WTC11 (cell line): ENCODE measurements around the gene ATP6V0E1. TPM values are rescaled to one million over a fixed set of nuclear protein-coding genes. Genes with fewer than 3 reads are reported as not detected.

Experiments
- ATAC-seq: fragments of 200-7000 bp; cut with Tn5 transposase; 2 replicates; pipeline ENCODE4 v1.10.0; 2021; ENCODE audit warnings: mild to moderate bottlenecking, moderate library complexity
- CTCF ChIA-PET: fragments of 300-600 bp; sonication (Branson Sonifier 250); formaldehyde crosslinking; loops from one replicate; lab custom pipeline; 2021; ENCODE audit warnings: antibody characterized with exemption; lab: Charles Lee
- POLR2A ChIA-PET: fragments of 350-600 bp; sonication (Branson Sonifier 250); formaldehyde crosslinking; loops from one replicate; lab custom pipeline; 2021; ENCODE audit warnings: antibody characterized with exemption; lab: Charles Lee
- DNase-seq: peaks from one replicate; pipeline ENCODE4 v3.0.0; 2021; ENCODE audit warnings: low spot score
- H3K27ac Mint-ChIP-seq: 2 replicates; pipeline ENCODE4 v1.8.0; 2021; ENCODE audit warnings: mixed read lengths
- H3K27me3 Mint-ChIP-seq: 2 replicates; pipeline ENCODE4 v1.8.0; 2021; ENCODE audit warnings: low read depth, mild to moderate bottlenecking, moderate library complexity, mixed read lengths
- H3K36me3 Mint-ChIP-seq: 2 replicates; pipeline ENCODE4 v1.8.0; 2021; ENCODE audit warnings: mixed read lengths
- H3K4me1 Mint-ChIP-seq: 2 replicates; pipeline ENCODE4 v1.8.0; 2022; ENCODE audit warnings: mixed read lengths
- H3K4me3 Mint-ChIP-seq: 2 replicates; pipeline ENCODE4 v1.8.0; 2021; ENCODE audit warnings: mild to moderate bottlenecking, moderate library complexity, mixed read lengths
- H3K9me3 Mint-ChIP-seq: 2 replicates; pipeline ENCODE4 v1.8.0; 2021; ENCODE audit warnings: mixed read lengths
- CREM ChIP-seq: sonication (generic); formaldehyde crosslinking; IDR thresholded peaks from 2 replicates; pipeline ENCODE4 v1.8.1; 2022; ENCODE audit warnings: mild to moderate bottlenecking, missing genetic modification reagents, moderate library complexity
- CTCF ChIP-seq: fragments of 200-600 bp; IDR thresholded peaks from 2 replicates; pipeline ENCODE4 v1.8.0; 2022; ENCODE audit warnings: antibody characterized with exemption
- ESRRA ChIP-seq: sonication (generic); formaldehyde crosslinking; IDR thresholded peaks from 2 replicates; pipeline ENCODE4 v1.8.1; 2022; ENCODE audit warnings: mild to moderate bottlenecking, missing genetic modification reagents, borderline replicate concordance
- FOXJ3 ChIP-seq: sonication (generic); formaldehyde crosslinking; IDR thresholded peaks from 2 replicates; pipeline ENCODE4 v1.9.0; 2021; ENCODE audit warnings: missing genetic modification reagents, mild to moderate bottlenecking, borderline replicate concordance
- FOXP4 ChIP-seq: sonication (generic); formaldehyde crosslinking; IDR thresholded peaks from 2 replicates; pipeline ENCODE4 v1.8.0; 2022; ENCODE audit warnings: mild to moderate bottlenecking, missing genetic modification reagents
- GRHL2 ChIP-seq: fragments of 250-450 bp; sonication (Bioruptor Pico); IDR thresholded peaks from 2 replicates; pipeline ENCODE4 v1.8.0; 2022; ENCODE audit warnings: mild to moderate bottlenecking, moderate library complexity; ENCODE audit not compliant: insufficient replicate concordance, severe bottlenecking
- PRDM15 ChIP-seq: sonication (generic); formaldehyde crosslinking; IDR thresholded peaks from 2 replicates; pipeline ENCODE4 v1.8.0; 2022; ENCODE audit warnings: missing genetic modification reagents
- SMAD3 ChIP-seq: sonication (generic); formaldehyde crosslinking; IDR thresholded peaks from 2 replicates; pipeline ENCODE4 v1.8.0; 2022; ENCODE audit warnings: missing genetic modification reagents, mild to moderate bottlenecking, borderline replicate concordance
- SMAD4 ChIP-seq: sonication (generic); formaldehyde crosslinking; IDR thresholded peaks from 2 replicates; pipeline ENCODE4 v1.8.0; 2022; ENCODE audit warnings: mild to moderate bottlenecking, missing genetic modification reagents
- USF1 ChIP-seq: sonication (generic); formaldehyde crosslinking; IDR thresholded peaks from 2 replicates; pipeline ENCODE4 v1.8.0; 2022; ENCODE audit warnings: mild to moderate bottlenecking, missing genetic modification reagents
- ZNF232 ChIP-seq: sonication (generic); formaldehyde crosslinking; IDR thresholded peaks from 2 replicates; pipeline ENCODE4 v1.8.0; 2022; ENCODE audit warnings: mild to moderate bottlenecking, missing genetic modification reagents
- total RNA-seq: library from RNA; stranded (reverse); gene quantifications from 3 replicates; pipeline ENCODE4 v1.2.3, GENCODE V29; 2021
- TF ChIP-seq, protein P1 (sequence below): fragments of 250-450 bp; sonication (Bioruptor Pico); IDR thresholded peaks from 2 replicates; pipeline ENCODE4 v1.9.0; 2021; ENCODE audit warnings: mild to moderate bottlenecking

The ATP6V0E1 gene
- total RNA-seq, 1 experiment from 2014 or later, result 80.9 TPM

DNA sequence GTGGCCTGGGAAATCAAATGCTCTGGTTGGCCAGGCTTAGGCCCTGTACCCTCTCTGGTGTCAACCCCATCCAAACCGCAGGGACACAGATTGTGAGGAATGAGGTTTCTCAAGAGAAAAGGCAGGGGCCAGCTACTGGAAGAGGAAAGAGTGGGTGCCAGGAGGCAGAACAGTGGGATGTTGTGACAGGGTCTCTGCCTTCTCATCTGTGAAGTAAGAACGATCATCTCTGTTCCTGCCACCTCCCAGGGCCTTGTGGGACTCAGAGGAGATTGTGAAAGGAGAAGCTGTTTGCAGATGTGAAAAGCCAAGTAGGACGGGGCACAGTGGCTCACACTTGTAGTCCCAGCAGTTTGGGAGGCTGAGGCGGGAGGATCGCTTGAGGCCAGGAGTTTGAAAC, 47.2 kb upstream of the ATP6V0E1 start (continued):
- TF ChIP-seq FOXP4, result no peak
- TF ChIP-seq SMAD3 (CRISPR knock-in tag), result no peak

DNA sequence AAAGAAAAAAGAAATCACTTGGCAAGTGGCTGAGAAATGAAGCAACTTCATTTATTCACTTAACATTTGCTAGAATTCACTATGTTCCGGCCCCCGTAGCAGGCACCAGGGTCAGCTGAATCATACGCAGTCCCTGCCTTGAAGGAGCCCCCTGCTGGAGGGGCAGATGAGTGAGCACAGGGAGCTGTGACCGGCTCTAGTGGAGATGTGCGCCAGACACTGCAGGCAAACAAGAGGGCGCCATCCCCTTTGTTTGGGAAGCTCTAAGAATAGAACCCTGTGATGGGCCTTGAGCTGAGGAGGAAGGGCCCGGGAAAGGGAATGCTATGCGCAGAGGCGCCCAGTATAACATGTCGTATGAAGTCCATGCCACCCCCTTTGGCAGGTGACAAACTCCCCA, 44.5 kb upstream of the ATP6V0E1 start:
- Mint-ChIP-seq H3K9me3 (no peaks in the 10 kb centered on the region), H3K4me3 (no peak overlapping the region), H3K36me3 (peaks cover 38% of the 10 kb centered on the region), H3K27ac (no peak overlapping the region), H3K4me1 (peaks cover 15% of the 10 kb centered on the region), H3K27me3 (no peaks in the 10 kb centered on the region)
- ChIA-PET POLR2A (interaction anchor here (0.6 to 0.8 kb wide), 3 partner anchors 19 to 1140 kb away, joined by 3 to 5 read pairs (median 3); no protein-coding TSS in a partner anchor), CTCF (interaction anchor here (0.5 to 5.2 kb wide), 55 partner anchors 8 to 382 kb away, joined by 3 to 50 read pairs (median 4); partner anchors contain the start of genes ATP6V0E1, DUSP1 and RPL26L1)
- ATAC-seq (peak; percentile 82), DNase-seq (peak; percentile 74)
- peak; percentile 46 for TF ChIP-seq CTCF
- no peak for TF ChIP-seq ESRRA

DNA sequence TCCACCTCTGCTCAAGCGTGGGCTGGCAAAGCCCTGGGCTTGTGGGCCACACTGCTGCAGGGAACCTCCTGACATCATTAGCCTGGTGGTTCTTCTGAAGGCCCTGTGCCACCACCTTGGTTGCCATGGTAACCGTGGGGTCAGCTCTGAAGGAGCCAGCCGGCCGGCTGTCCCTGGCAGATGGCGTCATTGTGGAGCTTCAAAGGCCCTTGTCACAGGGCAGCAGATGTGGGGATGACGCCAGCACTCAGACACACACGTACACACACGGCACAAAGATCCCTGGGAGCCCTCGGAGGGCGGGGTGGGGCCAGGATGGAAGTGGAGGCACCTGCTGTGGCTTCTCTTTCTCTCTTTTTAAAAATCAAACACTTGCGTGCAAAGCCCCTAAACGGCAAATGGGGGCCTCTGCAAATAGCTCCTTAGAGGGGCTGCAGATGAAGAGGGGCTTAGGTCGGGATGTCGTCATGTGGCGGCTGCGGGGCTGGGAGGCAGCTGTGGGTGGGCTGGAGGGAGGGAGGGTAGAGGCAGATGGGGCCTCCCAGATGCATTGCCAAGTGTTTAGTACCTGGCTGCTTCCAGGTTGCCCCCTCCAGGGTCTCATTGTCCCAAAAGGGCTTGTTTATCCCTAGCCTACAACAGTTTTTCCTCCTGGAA, 43.8 kb upstream of the ATP6V0E1 start:
- no peaks in the 10 kb centered on the region for H3K9me3 Mint-ChIP-seq
- peaks cover 35% of the 10 kb centered on the region for H3K36me3 Mint-ChIP-seq
- TF ChIP-seq USF1, result no peak
- TF ChIP-seq, protein P1, sequence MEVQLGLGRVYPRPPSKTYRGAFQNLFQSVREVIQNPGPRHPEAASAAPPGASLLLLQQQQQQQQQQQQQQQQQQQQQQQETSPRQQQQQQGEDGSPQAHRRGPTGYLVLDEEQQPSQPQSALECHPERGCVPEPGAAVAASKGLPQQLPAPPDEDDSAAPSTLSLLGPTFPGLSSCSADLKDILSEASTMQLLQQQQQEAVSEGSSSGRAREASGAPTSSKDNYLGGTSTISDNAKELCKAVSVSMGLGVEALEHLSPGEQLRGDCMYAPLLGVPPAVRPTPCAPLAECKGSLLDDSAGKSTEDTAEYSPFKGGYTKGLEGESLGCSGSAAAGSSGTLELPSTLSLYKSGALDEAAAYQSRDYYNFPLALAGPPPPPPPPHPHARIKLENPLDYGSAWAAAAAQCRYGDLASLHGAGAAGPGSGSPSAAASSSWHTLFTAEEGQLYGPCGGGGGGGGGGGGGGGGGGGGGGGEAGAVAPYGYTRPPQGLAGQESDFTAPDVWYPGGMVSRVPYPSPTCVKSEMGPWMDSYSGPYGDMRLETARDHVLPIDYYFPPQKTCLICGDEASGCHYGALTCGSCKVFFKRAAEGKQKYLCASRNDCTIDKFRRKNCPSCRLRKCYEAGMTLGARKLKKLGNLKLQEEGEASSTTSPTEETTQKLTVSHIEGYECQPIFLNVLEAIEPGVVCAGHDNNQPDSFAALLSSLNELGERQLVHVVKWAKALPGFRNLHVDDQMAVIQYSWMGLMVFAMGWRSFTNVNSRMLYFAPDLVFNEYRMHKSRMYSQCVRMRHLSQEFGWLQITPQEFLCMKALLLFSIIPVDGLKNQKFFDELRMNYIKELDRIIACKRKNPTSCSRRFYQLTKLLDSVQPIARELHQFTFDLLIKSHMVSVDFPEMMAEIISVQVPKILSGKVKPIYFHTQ (CRISPR knock-in tag), result no peak
- TF ChIP-seq, all 79 proteins: peak for 0
- ATAC-seq (no peak), DNase-seq (no peak)
- H3K4me1 Mint-ChIP-seq, result peaks cover 15% of the 10 kb centered on the region
- ChIA-PET POLR2A (interaction anchor here (0.6 to 0.8 kb wide), 3 partner anchors 19 to 1140 kb away, joined by 3 to 5 read pairs (median 3); no protein-coding TSS in a partner anchor), CTCF (interaction anchor here (0.5 to 5.2 kb wide), 53 partner anchors 9 to 383 kb away, joined by 3 to 50 read pairs (median 4); partner anchors contain the start of genes ATP6V0E1, DUSP1 and RPL26L1)
- no peak overlapping the region for H3K4me3 Mint-ChIP-seq
- no peak overlapping the region for H3K27ac Mint-ChIP-seq
- no peaks in the 10 kb centered on the region for H3K27me3 Mint-ChIP-seq

DNA sequence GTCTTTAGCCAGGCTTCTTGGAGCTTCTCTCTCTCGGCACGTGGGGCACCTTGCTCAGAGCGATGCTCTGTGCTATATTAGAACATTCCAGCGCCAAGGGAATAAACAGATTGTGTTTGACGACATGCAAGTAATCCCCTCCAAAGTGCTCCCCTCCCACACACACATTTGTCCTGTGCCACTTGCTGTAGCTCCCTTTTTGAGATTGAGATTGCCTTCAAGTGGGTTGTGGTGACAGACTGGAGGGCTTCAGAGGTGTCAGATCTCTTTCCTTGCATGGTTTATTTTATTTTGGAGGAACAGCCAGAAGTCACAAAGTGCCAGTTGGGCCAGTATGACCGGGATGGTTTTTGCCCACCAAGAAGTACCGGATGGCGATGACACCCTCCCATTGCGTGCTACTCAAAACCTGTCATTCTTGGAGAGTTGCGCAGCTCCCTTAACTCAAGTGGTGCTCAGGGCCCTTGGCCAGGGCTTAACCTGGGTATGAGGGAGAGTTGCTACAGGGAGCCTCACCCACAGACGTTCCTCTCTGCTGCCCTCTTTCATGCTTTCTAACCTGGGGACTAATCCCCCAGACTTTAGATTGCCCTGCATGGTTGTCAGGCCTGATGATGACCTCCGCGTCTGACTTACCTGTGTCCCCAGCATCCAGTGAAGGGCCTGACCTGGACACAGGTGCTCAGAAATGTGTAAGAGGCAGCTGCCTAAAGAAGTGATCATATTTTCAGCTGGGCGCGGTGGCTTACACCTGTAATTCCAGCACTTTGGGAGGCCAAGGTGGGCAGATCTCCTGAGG, 43.1 kb upstream of the ATP6V0E1 start:
- Mint-ChIP-seq H3K4me3 (no peak overlapping the region), H3K27ac (no peak overlapping the region), H3K27me3 (no peaks in the 10 kb centered on the region), H3K4me1 (peaks cover 15% of the 10 kb centered on the region), H3K36me3 (peaks cover 41% of the 10 kb centered on the region), H3K9me3 (no peaks in the 10 kb centered on the region)
- no peak for ATAC-seq
- DNase-seq, result no peak
- CTCF ChIA-PET, result interaction anchor here (1.1 to 5.2 kb wide), 9 partner anchors 9 to 296 kb away, joined by 3 to 50 read pairs (median 14); partner anchors contain the start of genes DUSP1 and RPL26L1
- POLR2A ChIA-PET, result no interaction called here
- TF ChIP-seq CREM (CRISPR knock-in tag) (no peak), PRDM15 (CRISPR knock-in tag) (no peak), FOXJ3 (CRISPR knock-in tag) (no peak), GRHL2 (CRISPR knock-in tag) (no peak), SMAD4 (CRISPR knock-in tag) (no peak), ZNF232 (CRISPR knock-in tag) (no peak)
